ENCODE data around the gene AK3.

GRCh38 chr9:4768681-4769080, 27.7 kb upstream of the AK3 start:
- TF ChIP-seq MAX (IDR thresholded peaks at IDR 0.05) (no peak), REST (IDR thresholded peaks at IDR 0.05; ENCODE audit: low read depth) (no peak), YY1 (IDR thresholded peaks at IDR 0.05; ENCODE audit: low read depth) (no peak), RAD21 (IDR thresholded peaks at IDR 0.05; ENCODE audit: low read depth) (no peak), FOXM1 (IDR thresholded peaks at IDR 0.05; ENCODE audit: borderline replicate concordance, low read depth) (no peak), TAF1 (IDR thresholded peaks at IDR 0.05; ENCODE audit: low read depth) (no peak), EGR1 (IDR thresholded peaks at IDR 0.05) (no peak), CEBPB (IDR thresholded peaks at IDR 0.05) (no peak), CREB1 (IDR thresholded peaks at IDR 0.05; ENCODE audit: low read depth) (no peak), TCF12 (IDR thresholded peaks at IDR 0.05; ENCODE audit: low read depth) (no peak)

Data from Ishikawa (cell line).